Lung (tissue), 16 donors: ENCODE measurements around the gene TSC22D2. TPM values are rescaled to one million over a fixed set of nuclear protein-coding genes. Genes with fewer than 3 reads are reported as not detected.

Experiments
- ATAC-seq: fragments of 200-7000 bp; cut with Tn5 transposase; one replicate; pipeline ENCODE4 v1.9.1; 2020; ENCODE audit warnings: moderate number of reproducible peaks; ENCODE audit not compliant: insufficient read depth, low FRiP score
- DNase-seq, 3 donors: peaks; one replicate each; pipeline ENCODE4 v3.0.0-alpha.2; 2013 to 2017
- H3K27ac ChIP-seq, 2 donors: one replicate each; pipeline ENCODE4 v1.5.1; 2013; ENCODE audit warnings: mild to moderate bottlenecking in 2 of 2, moderate library complexity in 2 of 2, control low read depth in 1 of 2, inconsistent platforms in 1 of 2, low read depth in 1 of 2, low read length in 1 of 2
- H3K27me3 ChIP-seq, 3 donors: one replicate each; pipeline ENCODE4 v1.5.1; 2013; ENCODE audit warnings: low read length in 2 of 3; ENCODE audit not compliant: control insufficient read depth in 3 of 3, insufficient read depth in 3 of 3
- H3K36me3 ChIP-seq, 4 donors: one replicate each; pipeline ENCODE4 v1.5.1; 2013; ENCODE audit warnings: low read length in 4 of 4, mild to moderate bottlenecking in 1 of 4, moderate library complexity in 1 of 4; ENCODE audit not compliant: control insufficient read depth in 4 of 4, insufficient read depth in 4 of 4
- H3K4me1 ChIP-seq, 5 donors: one replicate each; pipeline ENCODE4 v1.5.1; 2013; ENCODE audit warnings: low read length in 5 of 5, mild to moderate bottlenecking in 2 of 5, moderate library complexity in 1 of 5; ENCODE audit not compliant: control insufficient read depth in 5 of 5, insufficient read depth in 5 of 5
- H3K4me3 ChIP-seq: one replicate; pipeline ENCODE4 v1.5.1; 2013; ENCODE audit warnings: mild to moderate bottlenecking, control low read depth, moderate library complexity
- H3K9ac ChIP-seq, 2 donors: one replicate each; pipeline ENCODE4 v1.5.1; 2013; ENCODE audit warnings: low read length in 2 of 2, control low read depth in 1 of 2; ENCODE audit not compliant: insufficient read depth in 1 of 2
- H3K9me3 ChIP-seq, 4 donors: one replicate each; pipeline ENCODE4 v1.5.1; 2013; ENCODE audit warnings: low read length in 3 of 4, mild to moderate bottlenecking in 1 of 4, moderate library complexity in 1 of 4; ENCODE audit not compliant: control insufficient read depth in 4 of 4, insufficient read depth in 3 of 4
- WGBS, 2 donors: extraction: QIAGEN DNeasy Blood & Tissue Kit; methylation state at CpG; one replicate each; pipeline ENCODE4 v1.1.7; 2013; 5-methylcytosine and 5-hydroxymethylcytosine counted together
- long read RNA-seq, 5 donors: transcript quantifications; one replicate each; lab custom pipeline, GENCODE V29; 2026
- polyA plus RNA-seq, 2 donors: library from polyadenylated mRNA; stranded (reverse); fragments of 200-250 nt; gene quantifications; one replicate each; pipeline ENCODE4 v1.2.1, GENCODE V29; 2013
- total RNA-seq, 2 donors: library from RNA; depleted of rRNA in 1 of 2; stranded (reverse); fragments of >200 nt in 1 of 2; gene quantifications; one replicate each; pipeline ENCODE4 v1.2.1, GENCODE V29; 2014 to 2021
- TF ChIP-seq, protein P1 (sequence below): IDR thresholded peaks from 2 replicates; pipeline ENCODE4 v1.5.1; 2012; ENCODE audit warnings: mild to moderate bottlenecking; ENCODE audit errors: control extremely low read depth, extremely low read depth
- donor health status: control.
- donor health status: control.
- donor health status: Bipolar disorder and iron deficiency.
- donor health status: healthy.
- donor health status: DM: yes; HTN: yes; CAD: no.

TSC22D2 gene
- 10 to 100 TPM; 25.7 to 57.7 TPM for total RNA-seq
- 10 to 100 TPM in 1 of 2 donors, 1 to 10 TPM in 1; 8.8 to 11.7 TPM for polyA plus RNA-seq
- long read RNA-seq, donor 1, full-length matches to known transcripts, result 28 of 28 reads
- long read RNA-seq, donor 1, partial matches to known transcripts, result 0 of 28 reads
- long read RNA-seq, donor 1, other reads (novel, unspliced or antisense), result 0 of 28 reads
- long read RNA-seq, donor 2, full-length matches to known transcripts, result 5 of 5 reads
- long read RNA-seq, donor 2, partial matches to known transcripts, result 0 of 5 reads
- long read RNA-seq, donor 2, other reads (novel, unspliced or antisense), result 0 of 5 reads
- long read RNA-seq, donor 3, full-length matches to known transcripts, result 11 of 11 reads
- long read RNA-seq, donor 3, partial matches to known transcripts, result 0 of 11 reads
- long read RNA-seq, donor 3, other reads (novel, unspliced or antisense), result 0 of 11 reads
- long read RNA-seq, donor 4, transcript TSC22D2-203 (3 exons, 2,093 nt), result major isoform, 8 of 13 reads
- long read RNA-seq, donor 4, transcript TSC22D2-202 (2 exons, 930 nt), result minor isoform, 5 of 13 reads
- long read RNA-seq, donor 4, partial matches to known transcripts, result 0 of 13 reads
- long read RNA-seq, donor 4, other reads (novel, unspliced or antisense), result 0 of 13 reads
- long read RNA-seq, donor 5, transcript TSC22D2-203 (3 exons, 2,093 nt), result major isoform, 20 of 33 reads
- long read RNA-seq, donor 5, transcript TSC22D2-202 (2 exons, 930 nt), result minor isoform, 6 of 33 reads
- long read RNA-seq, donor 5, partial matches to known transcripts, result 7 of 33 reads
- long read RNA-seq, donor 5, other reads (novel, unspliced or antisense), result 0 of 33 reads

DNA sequence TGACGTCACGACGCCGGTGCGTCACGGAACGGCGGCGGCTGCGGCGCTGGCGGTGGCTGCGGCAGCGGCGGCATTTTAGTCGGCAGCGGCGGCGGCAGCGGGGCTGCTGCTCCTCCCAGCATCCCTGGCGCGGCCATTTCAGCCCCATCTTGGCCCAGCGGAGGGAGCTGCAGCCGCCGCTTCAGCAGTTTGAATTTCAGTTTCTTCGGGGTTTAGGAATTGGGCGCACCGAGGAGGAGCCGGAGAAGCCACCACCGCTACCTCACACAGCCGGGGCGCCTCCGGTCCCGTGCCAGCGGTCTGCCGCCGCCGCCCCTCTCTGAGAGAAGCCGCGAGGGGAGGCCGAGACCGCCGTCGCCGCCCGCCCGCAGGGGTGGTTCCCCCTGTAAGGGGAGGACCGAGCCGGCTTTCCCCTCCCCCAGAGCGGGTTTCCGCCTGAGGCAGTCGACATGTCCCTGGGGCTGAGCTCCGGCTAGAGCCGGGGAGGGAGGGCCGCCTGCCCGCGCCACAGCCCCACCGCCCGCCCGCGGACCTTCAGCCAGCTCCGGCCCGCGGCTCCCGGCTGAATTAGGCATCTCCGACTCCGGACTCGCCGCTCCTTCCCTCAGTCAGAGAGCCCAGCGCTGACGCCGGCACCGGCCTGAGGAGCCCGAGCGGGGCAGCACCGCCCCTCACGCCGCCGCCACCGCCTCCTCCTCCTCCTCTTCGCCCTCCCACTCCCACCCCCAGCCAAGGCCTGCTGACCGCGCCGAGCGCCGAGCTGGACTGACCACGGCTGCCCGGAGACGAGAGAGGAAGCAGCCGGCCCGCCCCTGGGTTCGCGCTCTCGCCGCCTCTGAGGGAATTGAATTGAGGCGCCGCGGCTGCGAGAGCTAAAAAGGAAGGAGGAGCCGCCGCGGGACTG, at the start of gene TSC22D2:
Gene TSC22D2 (plus strand): TSS at position 78 of the 904 bp plus-strand sequence. CDS start 1,053 bp downstream, outside the sequence.
- Histone ChIP-seq H3K4me3 (peak within 1 kb of the TSS; percentile 93), H3K9me3 (no peaks in the 10 kb centered on the region), H3K4me1 (peaks cover 0 to 16% (median 3%) of the 10 kb centered on the region in 5 donors), H3K27me3 (no peaks in the 10 kb centered on the region), H3K9ac (peak within 1 kb of the TSS; percentile 90 to 99), H3K27ac (peak within 1 kb of the TSS; percentile 99), H3K36me3 (peaks cover 0 to 41% (median 5%) of the 10 kb centered on the region in 4 donors)
- TF ChIP-seq, protein P1, sequence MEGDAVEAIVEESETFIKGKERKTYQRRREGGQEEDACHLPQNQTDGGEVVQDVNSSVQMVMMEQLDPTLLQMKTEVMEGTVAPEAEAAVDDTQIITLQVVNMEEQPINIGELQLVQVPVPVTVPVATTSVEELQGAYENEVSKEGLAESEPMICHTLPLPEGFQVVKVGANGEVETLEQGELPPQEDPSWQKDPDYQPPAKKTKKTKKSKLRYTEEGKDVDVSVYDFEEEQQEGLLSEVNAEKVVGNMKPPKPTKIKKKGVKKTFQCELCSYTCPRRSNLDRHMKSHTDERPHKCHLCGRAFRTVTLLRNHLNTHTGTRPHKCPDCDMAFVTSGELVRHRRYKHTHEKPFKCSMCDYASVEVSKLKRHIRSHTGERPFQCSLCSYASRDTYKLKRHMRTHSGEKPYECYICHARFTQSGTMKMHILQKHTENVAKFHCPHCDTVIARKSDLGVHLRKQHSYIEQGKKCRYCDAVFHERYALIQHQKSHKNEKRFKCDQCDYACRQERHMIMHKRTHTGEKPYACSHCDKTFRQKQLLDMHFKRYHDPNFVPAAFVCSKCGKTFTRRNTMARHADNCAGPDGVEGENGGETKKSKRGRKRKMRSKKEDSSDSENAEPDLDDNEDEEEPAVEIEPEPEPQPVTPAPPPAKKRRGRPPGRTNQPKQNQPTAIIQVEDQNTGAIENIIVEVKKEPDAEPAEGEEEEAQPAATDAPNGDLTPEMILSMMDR, result no peak
- DNase-seq (peak; percentile 97 to 99 (median 98)), ATAC-seq (peak; percentile 81)
- 0% methylated on average over 88 to 102 of the region's 102 CpGs for WGBS, 2 donors

DNA sequence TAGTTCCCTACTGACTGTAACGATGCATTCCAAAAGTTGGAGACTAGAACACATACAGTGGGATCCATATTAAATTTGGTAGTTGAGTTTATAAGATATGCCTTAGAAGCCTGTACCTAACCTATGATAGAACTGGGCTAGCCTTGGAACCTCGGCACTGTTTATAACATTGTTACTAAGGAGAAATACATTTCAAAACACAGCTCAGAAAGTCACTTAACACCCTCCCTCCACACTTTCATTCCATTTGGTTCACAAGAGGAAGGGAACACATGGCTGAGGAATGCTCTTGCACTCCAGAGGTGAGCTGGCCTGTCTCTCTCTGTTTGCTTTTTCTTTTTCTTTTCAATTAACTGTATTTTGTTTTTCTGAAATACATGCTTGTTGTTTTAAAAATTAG, 48.7 kb upstream of the TSC22D2 start:
- H3K27me3 ChIP-seq, result no peaks in the 10 kb centered on the region
- no peaks in the 10 kb centered on the region for H3K9me3 ChIP-seq
- 84% methylated on average over 2 of the region's 2 CpGs for WGBS, 2 donors
- DNase-seq (no peak), ATAC-seq (no peak)
- TF ChIP-seq, protein P1, result no peak
- H3K9ac ChIP-seq, result no peak overlapping the region
- H3K4me3 ChIP-seq, result no peak overlapping the region
- H3K4me1 ChIP-seq, result no peaks in the 10 kb centered on the region
- no peak overlapping the region for H3K27ac ChIP-seq
- peaks cover 0 to 3% (median 0%) of the 10 kb centered on the region in 4 donors for H3K36me3 ChIP-seq

DNA sequence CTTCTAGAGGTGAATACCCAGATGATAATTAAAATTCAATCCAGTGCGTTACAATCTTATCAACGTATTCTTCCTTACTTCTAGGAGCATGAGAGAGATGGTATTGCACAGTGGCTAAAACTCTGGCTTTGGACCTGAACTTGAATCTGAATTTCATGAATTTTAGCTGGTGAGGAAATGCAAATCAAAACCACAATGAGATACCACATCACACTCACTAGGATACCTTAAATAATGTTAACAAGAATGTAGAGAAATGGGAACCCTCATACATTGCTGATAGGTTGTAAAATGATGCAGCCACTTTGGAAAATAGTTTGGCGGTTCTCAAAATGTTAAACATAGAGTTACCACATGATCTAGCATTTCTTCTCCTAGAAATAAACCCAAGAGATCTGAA, 47.1 kb upstream of the TSC22D2 start:
- no peak for ATAC-seq
- DNase-seq, result no peak
- H3K9me3 ChIP-seq, result no peaks in the 10 kb centered on the region
- H3K4me1 ChIP-seq, result no peaks in the 10 kb centered on the region
- WGBS, 2 donors, result 96% methylated on average over 3 of the region's 3 CpGs
- TF ChIP-seq, protein P1, result no peak
- H3K4me3 ChIP-seq, result no peak overlapping the region
- H3K9ac ChIP-seq, result no peak overlapping the region
- H3K27me3 ChIP-seq, result no peaks in the 10 kb centered on the region
- peaks cover 0 to 3% (median 0%) of the 10 kb centered on the region in 4 donors for H3K36me3 ChIP-seq
- H3K27ac ChIP-seq, result no peak overlapping the region
